NCI-H510A (cell line): ENCODE results near the gene SMIM36.
"Not testable (repeated sequence)": the region's sequence is repeated elsewhere in the genome, so short reads cannot be mapped to it uniquely, and the experiment has no call there.

Source experiments
- DNase-seq: peaks from one replicate; lab custom pipeline; 2025; lab: John Stamatoyannopoulos, UW

Gene SMIM36

GRCh38 chr17:55454906-55455474 lies 56.3 kb downstream of the SMIM36 start:
- DNase-seq, result no peak

GRCh38 chr17:55453839-55454557 lies 57.3 kb downstream of the SMIM36 start:
- no peak for DNase-seq

- no peak for DNase-seq
Measured at GRCh38 chr17:55452139-55452790, 59.0 kb downstream of the SMIM36 start.

- no peak for DNase-seq
Measured at GRCh38 chr17:55451758-55452138, 59.5 kb downstream of the SMIM36 start.

GRCh38 chr17:55451203-55451641 lies 60.0 kb downstream of the SMIM36 start:
- no peak for DNase-seq

- no peak for DNase-seq
Measured at GRCh38 chr17:55450232-55450825, 60.9 kb downstream of the SMIM36 start.

- no peak for DNase-seq
Measured at GRCh38 chr17:55448681-55449080, 62.6 kb downstream of the SMIM36 start.

- DNase-seq, result no peak
Measured at GRCh38 chr17:55446581-55447205, 64.6 kb downstream of the SMIM36 start.

- not testable (repeated sequence) for DNase-seq
Measured at GRCh38 chr17:55446004-55446403, 65.2 kb downstream of the SMIM36 start.

- DNase-seq, result no peak
Measured at GRCh38 chr17:55444471-55445441, 66.5 kb downstream of the SMIM36 start.

GRCh38 chr17:55443904-55444303 lies 67.3 kb downstream of the SMIM36 start:
- no peak for DNase-seq

GRCh38 chr17:55442953-55443683 lies 68.1 kb downstream of the SMIM36 start:
- DNase-seq, result no peak

- DNase-seq, result no peak
Measured at GRCh38 chr17:55442462-55442861, 68.8 kb downstream of the SMIM36 start.

GRCh38 chr17:55441544-55441943 lies 69.7 kb downstream of the SMIM36 start:
- no peak for DNase-seq

GRCh38 chr17:55440391-55440790 lies 70.9 kb downstream of the SMIM36 start:
- DNase-seq, result no peak

- DNase-seq, result no peak
Measured at GRCh38 chr17:55437159-55437605, 74.1 kb downstream of the SMIM36 start.

- DNase-seq, result no peak
Measured at GRCh38 chr17:55436224-55437158, 74.8 kb downstream of the SMIM36 start.

- DNase-seq, result no peak
Measured at GRCh38 chr17:55435408-55435807, 75.8 kb downstream of the SMIM36 start.

- DNase-seq, result no peak
Measured at GRCh38 chr17:55434721-55435120, 76.5 kb downstream of the SMIM36 start.
